GM19467 (cell line): ENCODE measurements around the gene TSPYL2.

ENCODE experiments used
- ATAC-seq: cut with Tn5 transposase; IDR thresholded peaks from one replicate; pipeline ENCODE4 v1.9.1; 2021; ENCODE audit warnings: mild to moderate bottlenecking, moderate library complexity; ENCODE audit not compliant: unreplicated experiment

Gene TSPYL2

GRCh38 chrX:53116101-53116500 is 33.9 kb downstream of the TSPYL2 start:
- ATAC-seq = no peak

DNA sequence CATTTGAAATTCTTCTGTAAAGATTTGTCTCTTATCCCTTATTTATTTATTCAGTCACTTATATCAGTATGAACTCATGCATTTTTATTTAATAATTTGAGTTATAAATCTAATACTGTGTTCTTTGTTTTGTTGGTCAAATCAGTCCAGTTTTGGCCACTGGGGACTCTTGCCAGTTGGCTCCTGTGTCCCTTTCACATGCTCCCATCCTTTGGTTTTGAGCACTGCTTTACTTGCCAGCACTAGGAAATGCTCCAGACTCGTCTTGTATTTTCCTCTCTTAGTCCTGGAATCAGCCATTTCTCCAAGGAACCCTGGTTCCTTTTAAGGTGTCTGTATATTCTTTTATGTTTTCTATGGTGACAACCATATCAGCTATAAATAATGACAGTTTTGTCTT is 39.8 kb downstream of the TSPYL2 start:
- no peak for ATAC-seq

DNA sequence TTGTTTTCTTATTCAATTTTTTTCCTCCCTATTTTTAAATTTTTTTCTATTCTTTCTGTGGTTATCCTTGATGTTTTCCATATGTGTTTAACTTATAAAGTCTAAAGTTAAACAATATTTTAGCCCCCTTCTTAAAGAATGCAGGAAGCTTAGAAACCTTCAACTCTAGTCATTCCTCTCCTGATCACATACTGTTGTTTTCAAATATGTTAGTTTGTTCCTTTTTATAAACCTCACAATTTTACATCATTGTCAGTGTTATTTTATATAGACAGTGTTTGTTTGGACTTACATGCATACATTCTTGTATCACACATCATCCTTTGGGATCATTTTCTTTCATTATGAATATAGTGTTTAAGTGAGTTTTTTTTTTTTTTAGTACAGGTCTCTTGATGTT is 43.3 kb downstream of the TSPYL2 start:
- ATAC-seq = no peak

DNA sequence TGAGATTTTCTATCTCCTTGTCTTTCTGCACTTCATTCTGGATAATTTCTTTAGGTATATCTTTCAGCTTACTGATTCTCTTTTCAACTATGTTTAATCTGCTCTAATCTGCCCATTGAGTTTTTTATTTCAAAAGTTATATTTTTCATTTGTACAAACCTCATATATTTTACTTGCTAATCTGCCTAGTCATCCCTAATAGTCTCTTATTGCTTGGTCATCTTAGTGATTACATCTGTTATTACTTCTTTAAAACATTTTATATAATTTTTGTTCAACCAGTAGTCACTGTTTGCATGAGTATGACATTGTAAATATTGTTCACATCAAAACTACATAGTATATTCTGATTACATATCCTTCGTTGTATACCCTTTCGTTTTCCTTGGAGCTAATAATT is 44.2 kb downstream of the TSPYL2 start:
- no peak for ATAC-seq

DNA sequence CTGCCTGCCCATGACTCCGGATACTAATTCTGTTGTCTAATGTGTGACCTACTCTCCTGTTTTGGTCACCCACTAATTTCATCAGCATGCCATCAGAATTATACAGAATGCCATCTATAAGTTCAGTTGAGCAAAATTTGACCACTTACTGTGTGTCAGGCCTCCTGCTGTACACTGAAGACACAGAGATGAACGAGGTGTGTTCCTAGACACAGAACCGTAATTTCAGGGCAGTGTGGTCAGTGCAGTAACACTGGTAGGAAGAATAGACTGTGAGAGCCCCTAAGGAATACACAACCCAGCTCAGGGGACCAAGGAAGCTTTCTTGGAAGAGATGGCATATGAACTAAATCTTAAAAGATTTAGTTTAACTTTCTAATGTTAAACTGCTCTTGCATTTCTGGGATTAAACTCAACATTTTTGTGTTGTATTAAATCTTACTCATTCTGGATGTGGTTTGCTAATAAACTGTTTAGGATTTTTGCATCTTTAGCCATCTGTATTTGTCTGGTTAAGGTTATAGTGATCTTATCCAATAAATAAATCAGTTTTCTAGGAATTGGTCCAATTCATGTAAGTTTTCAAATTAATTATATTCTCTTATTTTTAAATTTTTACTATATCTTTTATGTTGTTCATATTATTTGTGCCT is 46.1 kb downstream of the TSPYL2 start:
- ATAC-seq = no peak

DNA sequence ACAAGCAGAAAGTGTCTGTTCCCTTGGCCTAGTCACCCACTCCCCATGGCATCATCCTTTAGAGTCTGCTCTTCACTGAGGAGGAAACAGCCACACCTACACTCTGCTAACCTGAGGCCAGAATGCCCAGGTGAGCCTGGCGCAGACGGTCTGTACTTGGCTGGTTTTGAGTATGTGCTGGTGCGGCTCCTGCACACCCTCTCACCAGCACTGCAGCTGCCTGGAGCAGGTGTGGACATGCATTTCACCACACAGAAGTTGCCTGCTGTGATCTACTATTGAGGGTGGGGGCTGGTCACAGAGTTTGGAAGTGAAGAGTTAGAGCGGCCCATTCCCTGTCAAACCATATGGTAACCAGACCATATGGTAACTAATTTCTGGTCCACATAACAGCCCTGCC is 51.2 kb downstream of the TSPYL2 start:
- ATAC-seq = no peak

GRCh38 chrX:53135581-53135980 is 53.4 kb downstream of the TSPYL2 start:
- no peak for ATAC-seq
